AML-193 (cell line): ENCODE results near the gene ZP2.
"Not testable (repeated sequence)": the region's sequence is repeated elsewhere in the genome, so short reads cannot be mapped to it uniquely, and the experiment has no call there.

Experiments used
- DNase-seq, 2 experiments: peaks; one replicate each; lab custom pipeline; 2025; lab: John Stamatoyannopoulos, UW

The ZP2 gene

GRCh38 chr16:21211486-21211885 lies at the start of gene ZP2:
ZP2 (minus strand) TSS chr16:21211574; CDS start chr16:21211547, 27 bp downstream.
- no peak for DNase-seq

- no peak for DNase-seq
These were observed 45.9 kb upstream of the ZP2 start for GRCh38 chr16:21257284-21257683.

DNA sequence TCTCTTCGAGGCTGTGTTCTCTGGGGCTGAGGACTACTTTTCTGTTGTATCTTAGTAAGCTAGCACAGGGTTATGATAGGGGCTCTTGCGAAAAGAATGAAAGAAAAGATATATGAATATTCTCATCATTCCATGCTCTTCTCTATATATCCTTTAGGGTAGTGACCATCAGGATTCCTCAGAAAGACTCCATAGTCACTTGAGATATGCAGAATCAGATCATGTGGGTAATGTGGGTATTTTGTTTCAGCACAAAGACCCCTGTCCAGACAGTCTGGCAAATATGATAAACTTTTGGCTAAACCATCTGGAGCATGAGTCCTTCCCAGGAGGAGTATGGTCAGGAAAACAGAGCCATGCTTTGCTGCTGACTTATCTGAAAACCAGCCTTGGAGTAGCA lies 45.3 kb upstream of the ZP2 start:
- DNase-seq: no peak

DNA sequence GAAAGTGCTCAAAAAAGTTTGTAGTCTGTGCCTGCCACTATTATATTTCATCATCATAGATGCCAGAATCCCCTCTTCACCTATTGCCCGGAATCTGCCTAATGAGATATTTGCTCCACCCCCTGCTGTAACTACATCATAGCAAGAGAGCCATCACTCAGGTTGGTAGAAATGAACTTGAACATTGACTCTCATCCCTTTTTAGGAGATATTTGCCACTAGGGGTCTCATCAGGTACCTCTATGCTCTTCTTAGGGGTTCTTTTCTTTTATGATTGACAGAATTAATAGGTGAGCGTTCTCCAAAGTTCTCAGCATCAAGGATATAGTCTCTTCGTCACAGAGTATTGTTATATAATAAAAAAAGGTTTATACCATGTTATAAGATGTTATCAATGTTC lies 42.1 kb upstream of the ZP2 start:
- no peak for DNase-seq

- DNase-seq: no peak
These were observed 38.9 kb upstream of the ZP2 start for GRCh38 chr16:21250072-21250923.

DNA sequence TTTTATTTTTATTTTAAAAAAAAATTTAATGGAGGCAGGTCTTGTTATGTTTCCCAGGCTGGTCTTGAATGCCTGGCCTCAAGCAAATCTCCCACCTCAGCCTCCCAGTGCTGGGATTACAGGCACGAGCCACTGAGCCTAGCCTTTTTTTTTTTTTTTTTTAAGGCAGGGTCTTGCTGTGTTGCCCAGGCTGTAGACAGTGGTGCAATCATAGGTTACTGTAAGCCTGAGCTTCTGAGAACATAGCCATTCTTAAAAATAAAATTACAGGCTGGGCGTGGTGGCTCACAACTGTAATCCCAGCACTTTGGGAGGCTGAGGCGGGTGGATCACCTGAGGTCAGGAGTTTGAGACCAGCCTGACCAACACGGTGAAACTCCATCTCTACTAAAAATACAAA lies 36.8 kb upstream of the ZP2 start:
- DNase-seq: not testable (repeated sequence)

GRCh38 chr16:21244518-21245215 lies 33.3 kb upstream of the ZP2 start:
- no peak for DNase-seq

DNA sequence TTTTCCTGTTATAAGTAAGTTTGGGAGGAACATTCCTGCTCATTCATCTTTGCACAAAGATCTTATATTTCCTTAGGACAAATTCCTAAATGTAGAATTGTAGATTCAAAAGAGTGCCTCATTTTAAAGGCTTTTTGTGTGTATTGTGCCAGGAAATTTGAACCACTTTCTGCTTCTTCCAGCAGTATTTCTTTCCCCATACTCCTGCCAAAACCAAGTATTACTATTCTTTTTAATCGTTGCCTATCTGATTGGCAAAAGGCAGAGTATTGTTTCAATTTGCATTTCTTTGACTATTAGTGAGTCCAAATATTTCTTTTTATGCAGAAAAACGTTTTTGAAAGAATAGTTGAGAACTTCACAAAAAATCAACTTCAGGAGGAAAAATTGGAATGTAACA lies 31.4 kb upstream of the ZP2 start:
- no peak for DNase-seq

- DNase-seq: no peak
These were observed 28.3 kb upstream of the ZP2 start for GRCh38 chr16:21239646-21240045.

DNA sequence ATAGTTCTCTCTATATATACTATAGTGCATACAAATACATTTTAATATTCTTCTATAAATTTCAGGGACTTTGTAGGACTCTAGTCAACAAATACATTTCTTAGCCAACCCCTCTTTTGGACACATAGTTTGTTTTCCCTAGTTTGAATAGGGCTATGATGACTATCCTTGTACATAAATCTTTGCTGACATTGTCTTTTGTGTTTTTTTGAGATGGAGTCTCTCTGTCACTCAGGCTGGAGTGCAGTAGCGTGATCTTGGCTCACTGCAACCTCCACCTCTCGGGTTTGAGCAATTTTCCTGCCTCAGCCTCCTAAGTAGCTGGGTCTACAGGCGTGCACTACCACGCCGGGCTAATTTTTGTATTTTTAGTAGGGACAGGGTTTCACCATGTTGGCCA lies 25.5 kb upstream of the ZP2 start:
- DNase-seq: no peak

DNA sequence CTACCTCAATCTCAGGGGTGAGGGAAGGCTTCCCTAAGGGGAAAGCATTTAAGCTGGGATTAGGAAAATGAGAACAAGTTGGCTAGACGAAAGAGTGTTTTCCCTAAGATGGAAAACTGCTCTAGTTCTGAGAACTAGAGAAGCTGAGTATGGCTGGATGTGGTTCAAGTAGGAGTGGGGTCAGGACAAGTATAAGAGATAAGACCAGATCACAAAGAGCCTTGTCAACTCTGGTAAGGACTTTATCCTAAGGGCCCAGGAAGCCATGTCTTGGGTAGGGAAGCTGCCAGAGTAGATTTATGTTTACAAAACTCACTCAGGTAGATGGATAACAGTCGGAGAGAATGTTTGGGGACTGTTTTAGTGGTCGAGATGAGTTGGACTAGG lies 23.8 kb upstream of the ZP2 start:
- DNase-seq: no peak

DNA sequence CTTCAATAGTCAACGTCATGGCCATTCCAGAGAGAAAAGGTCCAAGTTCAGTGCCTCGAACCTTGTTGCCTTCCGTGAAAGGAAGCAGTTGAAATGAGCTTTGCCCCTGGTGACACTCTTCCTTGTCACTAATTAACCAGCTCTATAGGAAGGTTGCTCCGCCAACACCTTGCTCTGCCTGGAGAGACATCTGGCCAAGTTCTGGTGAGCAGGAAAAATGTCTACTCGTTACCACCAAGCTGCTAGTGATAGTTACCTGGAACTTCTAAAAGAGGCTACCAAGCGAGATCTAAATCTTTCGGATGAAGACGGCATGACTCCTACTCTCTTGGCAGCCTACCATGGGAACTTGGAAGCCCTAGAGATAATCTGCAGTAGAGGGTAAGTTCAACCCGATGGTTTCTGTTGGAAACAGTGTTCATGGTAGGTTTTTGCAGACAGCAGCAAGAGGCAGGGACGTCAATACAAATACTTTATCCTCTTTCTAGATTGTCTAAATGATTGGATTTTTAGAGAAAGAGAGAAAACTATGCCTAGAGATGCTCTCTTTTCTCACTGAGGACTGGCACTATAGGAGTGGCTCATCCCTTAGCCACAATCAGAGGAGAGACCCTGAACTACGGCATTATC lies 22.3 kb upstream of the ZP2 start, which contains the start of gene ANKS4B:
TSS of gene ANKS4B (plus strand) at position 179 of the 630 bp plus-strand sequence. CDS start at position 218, 39 bp downstream.
- no peak for DNase-seq

DNA sequence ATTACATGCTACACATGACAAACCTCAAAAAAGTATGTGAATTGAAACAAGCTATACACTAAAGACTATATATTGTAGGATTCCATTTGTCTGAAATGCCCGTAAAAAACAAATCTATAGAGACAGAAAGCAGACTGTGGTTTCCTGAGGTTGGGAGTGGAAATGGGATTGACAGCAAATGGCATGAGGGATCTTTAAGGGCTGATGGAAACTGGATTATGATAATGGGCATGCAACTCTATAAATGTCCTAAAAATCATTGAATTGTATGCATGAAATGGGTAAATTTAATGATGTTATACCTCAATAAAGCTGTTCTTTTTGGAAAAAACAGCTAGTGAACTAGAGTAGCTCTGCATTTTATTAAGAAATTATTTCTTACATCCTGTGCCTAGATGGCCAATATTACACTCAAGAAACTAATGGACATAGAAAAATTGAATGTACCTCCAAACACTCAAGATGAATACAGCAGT lies 21.7 kb upstream of the ZP2 start:
- no peak for DNase-seq

DNA sequence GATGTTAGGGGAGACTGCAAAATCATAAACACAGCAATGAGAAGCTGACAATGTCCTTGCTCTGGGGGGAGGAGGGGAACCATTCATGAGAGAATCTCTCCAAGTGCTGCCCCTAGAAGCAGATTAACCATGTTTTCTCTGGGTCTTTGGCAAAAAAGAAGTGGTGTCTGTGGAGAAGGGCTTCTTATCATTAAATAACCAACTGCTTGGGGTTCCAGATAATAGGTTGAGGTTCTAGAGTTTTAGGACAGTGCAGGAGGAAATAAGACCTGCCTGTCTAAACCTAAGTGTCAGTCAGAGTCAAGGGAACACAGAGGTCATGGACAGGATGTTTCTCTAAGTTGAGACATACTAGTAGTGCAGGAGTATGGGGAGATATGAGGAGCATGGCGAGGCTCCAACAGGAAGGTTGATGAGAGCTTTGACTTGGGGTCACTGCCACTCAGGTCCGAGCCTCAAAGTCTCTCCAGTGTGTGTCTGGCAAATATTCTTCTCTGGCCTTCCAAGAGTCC lies 17.0 kb upstream of the ZP2 start:
- no peak for DNase-seq

GRCh38 chr16:21227866-21228265 lies 16.5 kb upstream of the ZP2 start:
- peak; percentile 3 to 17 for DNase-seq

GRCh38 chr16:21226749-21227148 lies 15.4 kb upstream of the ZP2 start:
- DNase-seq: no peak

GRCh38 chr16:21224800-21225199 lies 13.4 kb upstream of the ZP2 start:
- DNase-seq: no peak

GRCh38 chr16:21223787-21224186 lies 12.4 kb upstream of the ZP2 start:
- DNase-seq: no peak

- DNase-seq: no peak
These were observed 11.3 kb upstream of the ZP2 start for GRCh38 chr16:21222495-21223337.

- DNase-seq: no peak
These were observed 8.2 kb upstream of the ZP2 start for GRCh38 chr16:21219551-21219950.

DNA sequence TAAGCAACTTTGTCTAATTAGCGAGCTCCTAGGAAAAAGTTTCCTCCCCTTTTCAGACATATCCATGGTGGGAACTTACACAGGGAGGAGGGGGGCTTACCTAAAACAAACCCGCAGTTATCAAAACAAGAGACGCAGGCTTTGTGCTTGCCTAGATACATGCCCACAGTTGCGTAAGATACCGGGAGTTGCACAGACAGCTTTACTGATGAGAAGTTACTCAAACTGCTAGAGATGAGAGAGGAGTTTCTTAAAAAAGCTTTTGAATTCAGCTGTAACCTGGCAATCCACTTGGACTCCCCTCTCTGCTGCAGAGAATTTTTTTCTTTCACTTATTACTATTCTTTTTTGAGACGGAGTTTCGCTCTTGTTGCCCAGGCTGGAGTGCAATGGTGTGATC lies 6.8 kb upstream of the ZP2 start:
- peak in 1 of 2 experiments; percentile 4 for DNase-seq

- no peak for DNase-seq
These were observed 5.7 kb upstream of the ZP2 start for GRCh38 chr16:21217121-21217520.
